Measurements from ENCODE around the gene POU5F1.
A peak's percentile ranks its signal among the peaks of the same experiment; 100 is the strongest.

Gene POU5F1

DNA sequence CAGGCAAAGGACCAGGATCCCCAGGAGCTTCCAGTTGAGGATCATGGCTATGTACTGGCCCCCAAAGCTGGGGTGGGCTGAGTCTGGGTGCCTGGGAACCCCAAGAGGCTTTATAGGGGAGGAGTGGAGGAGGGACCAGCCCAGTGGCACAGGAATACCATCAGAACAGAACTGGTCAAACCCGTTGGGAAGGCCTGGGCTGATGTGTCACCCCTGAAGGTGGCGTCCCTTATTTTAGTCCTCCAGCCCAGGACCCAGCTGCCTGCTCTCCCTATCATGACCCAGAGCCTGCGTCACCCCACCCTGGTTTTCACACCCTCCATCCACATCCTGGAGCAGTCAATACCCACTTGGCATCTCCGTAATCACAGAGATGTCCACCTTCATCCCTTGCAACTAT is 31.5 kb downstream of the POU5F1 start, which contains the start of gene PSORS1C2:
Gene PSORS1C2 (minus strand): TSS at position 85 of the 400 bp plus-strand sequence. CDS start 40 bp downstream, at position 45.
- DNase-seq = no peak

DNA sequence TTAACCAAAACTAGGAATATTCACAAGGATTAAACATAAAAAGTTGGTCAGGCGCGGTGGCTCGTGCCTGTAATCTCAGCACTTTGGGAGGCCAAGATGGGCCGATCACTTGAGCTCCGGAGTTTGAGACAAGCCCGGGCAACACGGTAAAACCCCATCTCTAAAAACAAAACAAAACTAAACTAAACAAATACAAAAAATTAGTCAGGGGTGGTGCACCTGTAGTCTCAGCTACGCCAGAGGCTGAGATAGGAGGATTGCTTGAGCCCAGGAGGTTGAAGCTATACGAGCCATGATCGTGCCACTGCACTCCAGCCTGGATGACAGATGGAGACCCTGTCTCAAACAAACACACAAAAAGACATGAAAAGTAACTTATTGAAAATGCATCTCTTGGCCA is 34.8 kb downstream of the POU5F1 start:
- no peak for DNase-seq

DNA sequence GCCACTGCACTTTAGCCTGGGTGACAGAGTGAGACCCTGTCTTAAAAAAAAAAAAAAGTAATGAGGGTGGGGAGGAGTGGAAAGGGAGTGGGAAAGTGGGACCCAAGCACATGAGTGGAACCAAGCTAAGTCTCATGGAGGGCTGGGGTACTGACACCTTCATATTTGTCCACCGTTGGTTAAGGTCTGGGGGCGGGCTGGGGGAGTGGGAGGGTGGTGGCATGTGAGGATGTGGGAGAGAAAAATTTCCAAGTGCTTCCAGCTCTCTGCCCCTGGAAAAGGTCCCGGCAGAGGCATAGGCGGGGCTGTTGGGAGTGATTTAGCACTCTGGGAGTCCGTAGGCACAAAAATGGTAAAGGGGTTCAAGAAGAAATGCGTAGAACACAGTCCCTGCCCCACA is 37.7 kb downstream of the POU5F1 start:
- no peak for DNase-seq

DNA sequence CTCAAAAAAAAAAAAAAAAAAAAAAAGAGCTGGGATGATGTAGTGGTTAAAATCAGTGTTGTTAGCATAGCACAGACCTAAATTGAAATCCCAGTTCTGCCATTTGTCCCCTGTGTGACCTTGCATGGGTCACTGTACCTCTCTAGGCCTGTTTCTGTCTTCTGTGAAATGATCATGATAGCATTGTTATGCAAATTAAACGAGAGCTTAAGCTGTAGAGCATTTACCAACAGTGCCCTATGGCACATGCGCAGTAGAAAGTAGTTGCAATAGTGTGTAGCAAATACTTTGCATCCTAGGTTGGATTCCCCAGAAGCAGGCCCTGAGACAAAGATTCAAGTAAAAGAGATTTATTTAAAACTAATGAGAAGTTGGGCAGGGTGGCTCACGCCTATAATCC is 38.9 kb downstream of the POU5F1 start:
- DNase-seq = no peak

- DNase-seq = no peak
Observed at GRCh38 chr6:31130751-31131150, 39.7 kb downstream of the POU5F1 start.

DNA sequence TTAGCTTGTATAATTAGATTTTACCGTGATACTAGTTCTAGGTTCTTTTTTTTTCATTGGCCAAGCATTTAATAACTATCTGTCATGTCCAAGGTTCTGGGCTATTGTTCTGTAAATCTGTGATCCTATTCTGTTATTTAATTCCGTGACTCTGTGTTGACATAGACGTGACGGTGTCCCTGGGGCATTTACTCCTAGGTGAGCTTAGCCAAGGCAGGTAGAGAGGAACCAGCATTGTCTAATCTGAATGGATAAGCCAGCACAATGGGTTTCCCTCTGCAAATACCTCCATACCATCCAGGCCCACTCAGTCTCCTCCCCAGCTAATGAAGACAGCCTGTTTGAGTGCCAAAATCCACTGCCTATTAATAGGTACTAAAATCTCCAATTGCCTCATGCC is 41.4 kb downstream of the POU5F1 start:
- no peak for DNase-seq

- peak; percentile 67 for DNase-seq
Observed at GRCh38 chr6:31128093-31128676, 42.3 kb downstream of the POU5F1 start.

DNA sequence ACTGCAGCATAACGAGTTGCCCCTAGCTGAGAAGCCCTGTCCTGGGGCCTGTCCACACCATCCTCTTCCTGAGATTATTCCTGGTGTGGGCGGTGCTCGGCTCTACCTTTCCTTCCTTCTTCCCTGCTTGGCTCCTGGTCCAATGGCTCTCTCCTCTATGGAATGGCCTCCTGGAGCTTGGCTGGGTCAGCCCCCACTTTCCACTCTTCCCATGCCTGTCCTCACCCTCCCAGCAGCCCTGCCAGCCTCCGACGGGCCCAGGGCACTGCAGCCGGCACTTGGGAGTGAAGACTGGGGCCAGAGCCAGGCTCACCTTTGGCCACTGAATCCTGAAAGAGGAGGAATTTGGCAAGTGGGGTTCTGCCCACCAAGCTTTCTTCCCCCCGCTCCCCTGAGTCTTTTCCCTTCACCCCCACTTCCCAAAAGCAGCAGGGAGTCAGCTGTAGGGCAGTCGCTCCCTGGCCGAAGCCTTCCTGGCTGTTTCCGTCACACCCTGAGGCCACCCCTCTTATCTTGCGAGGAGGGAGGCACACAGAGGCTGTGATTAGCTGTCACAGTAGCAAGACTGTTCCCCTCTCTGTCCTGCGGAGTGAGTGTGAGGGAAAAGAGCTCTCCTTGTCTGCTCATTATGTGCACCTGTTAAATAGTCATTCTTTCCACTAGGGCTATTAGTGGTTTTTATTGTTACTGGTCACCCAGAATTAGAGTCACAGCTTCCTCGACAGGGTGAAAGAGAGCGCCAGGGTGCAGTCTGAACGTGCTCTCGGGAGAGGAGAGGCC is 43.9 kb downstream of the POU5F1 start:
- DNase-seq = no peak

GRCh38 chr6:31125586-31126363 is 44.7 kb downstream of the POU5F1 start:
- DNase-seq = no peak

DNA sequence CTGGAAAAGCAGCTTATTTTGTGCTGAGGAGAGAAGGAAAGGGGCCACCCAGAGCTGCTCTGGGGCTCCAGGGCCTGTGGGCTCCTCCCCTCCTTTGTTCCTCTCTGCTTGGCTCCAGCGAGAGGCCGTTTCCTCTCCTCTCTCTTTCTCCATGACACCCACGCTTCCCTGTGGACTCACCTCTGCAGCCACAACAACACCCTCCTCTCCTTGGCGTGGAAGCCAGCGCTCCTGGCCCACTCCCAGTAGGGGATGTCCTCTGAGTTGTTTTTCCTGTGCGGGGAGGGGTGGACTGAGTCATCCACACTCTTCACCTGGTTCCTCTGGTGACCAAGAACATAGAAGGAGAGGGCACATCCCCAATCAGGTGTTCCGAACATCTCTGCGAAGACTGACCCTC is 45.3 kb downstream of the POU5F1 start:
- no peak for DNase-seq

GRCh38 chr6:31122791-31123706 is 47.4 kb downstream of the POU5F1 start:
- DNase-seq = no peak

- peak; percentile 65 for DNase-seq
Observed at GRCh38 chr6:31121131-31121790, 49.2 kb downstream of the POU5F1 start.

DNA sequence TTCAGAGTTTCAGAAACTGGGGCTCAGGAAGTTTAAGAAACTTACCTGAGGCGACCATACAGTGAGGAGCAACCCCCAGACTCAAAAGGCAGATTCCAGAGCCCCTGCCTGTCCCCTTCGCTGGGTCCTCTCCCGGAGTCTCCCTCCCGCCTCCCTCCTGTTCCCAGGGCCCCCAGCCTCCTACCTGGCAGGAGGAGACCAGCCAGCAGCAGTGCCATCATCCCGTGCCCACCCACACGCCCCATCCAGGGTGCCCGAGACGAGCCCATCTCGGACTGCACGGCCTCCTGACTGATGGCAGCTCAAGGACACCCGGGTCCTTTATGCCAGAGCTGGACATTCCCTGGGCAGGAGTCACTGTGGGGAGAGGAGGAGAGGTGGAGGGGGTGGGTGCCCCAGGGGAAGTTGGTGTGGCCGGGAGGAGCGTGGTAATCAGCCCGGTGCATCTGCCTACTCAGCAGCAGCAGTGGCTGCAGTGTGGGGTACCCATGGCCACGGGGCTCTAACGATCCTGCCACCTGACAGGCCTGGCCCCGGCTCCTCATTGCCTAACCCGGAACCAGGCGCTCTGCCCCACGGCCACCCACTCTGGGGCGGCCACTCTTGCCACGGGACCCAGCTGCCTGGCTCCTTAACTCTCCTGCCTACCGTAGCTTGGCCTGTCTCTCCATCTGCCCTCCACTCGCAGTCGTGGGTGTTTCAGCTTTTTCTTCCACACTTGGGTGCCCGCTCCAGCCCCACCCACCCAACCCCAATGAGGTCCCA is 50.1 kb downstream of the POU5F1 start, which contains the start of gene CDSN:
Gene CDSN (minus strand): TSS at position 296 of the 765 bp plus-strand sequence. CDS start 27 bp downstream, at position 269.
- no peak for DNase-seq

DNA sequence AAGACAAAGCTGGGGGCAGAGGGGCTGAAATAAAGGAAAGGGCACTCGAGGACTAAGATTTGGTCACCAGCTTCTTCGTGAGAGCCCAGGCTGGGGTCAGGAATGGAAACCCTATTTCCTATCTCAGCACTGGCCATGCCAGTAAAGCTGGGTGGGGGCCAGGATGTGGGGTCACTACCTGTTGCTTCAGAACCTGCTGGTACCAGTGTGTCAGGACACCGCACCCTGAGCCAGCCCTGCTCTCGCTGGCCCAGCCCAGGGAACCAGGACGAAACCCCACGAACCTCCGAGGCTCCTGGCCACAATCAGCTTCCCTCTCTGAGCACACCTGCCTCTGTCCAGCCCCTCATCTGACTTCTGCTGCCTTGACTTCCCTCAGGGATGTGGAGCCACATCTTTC is 52.3 kb downstream of the POU5F1 start:
- no peak for DNase-seq

GRCh38 chr6:31116661-31117385 is 53.7 kb downstream of the POU5F1 start:
- no peak for DNase-seq

DNA sequence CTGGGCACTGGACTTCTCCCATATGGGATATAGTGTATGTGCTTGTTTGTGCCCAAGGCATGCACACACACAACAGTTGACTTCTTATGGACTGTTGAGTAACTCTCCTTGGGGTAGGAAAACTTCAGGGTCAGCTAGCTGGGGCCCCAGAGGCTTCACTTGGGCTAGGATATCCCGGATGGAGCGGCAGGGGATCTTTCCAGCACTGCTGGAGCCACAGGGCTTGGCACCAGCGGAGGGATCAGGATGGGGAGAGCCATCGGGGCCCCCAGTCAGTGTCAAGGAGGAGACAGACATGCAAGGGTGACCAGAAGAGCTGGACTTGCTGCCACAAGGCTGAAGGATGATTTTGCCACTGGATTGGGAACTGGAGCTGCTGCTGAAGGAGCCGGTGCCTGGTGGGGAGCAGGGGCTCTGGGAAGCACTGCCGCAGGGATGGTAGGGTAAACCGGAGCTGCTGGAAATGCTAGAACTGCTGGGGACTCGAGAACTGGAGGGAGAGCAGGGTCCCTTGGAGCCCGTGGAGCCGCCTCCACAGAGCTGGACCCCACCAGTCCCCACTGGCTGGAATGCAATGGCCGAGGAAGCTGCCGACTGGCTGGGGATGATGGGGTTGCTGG is 54.4 kb downstream of the POU5F1 start:
- no peak for DNase-seq

- no peak for DNase-seq
Observed at GRCh38 chr6:31114970-31115849, 55.3 kb downstream of the POU5F1 start.

- peak; percentile 95 for DNase-seq
Observed at GRCh38 chr6:31114541-31114878, 56.0 kb downstream of the POU5F1 start, which contains the start of gene PSORS1C1. TSS of gene PSORS1C1 (plus strand) at chr6:31114800. CDS start at chr6:31129633, 14,833 bp downstream.

All from islet precursor cell (in vitro differentiated cells).